HS-27A (cell line): ENCODE measurements around the gene MFSD2A.
A peak's percentile ranks its signal among the peaks of the same experiment; 100 is the strongest.
"Not testable (repeated sequence)": the region's sequence is repeated elsewhere in the genome, so short reads cannot be mapped to it uniquely, and the experiment has no call there.

ENCODE experiments used
- DNase-seq: peaks from one replicate; pipeline ENCODE4 v3.0.0-alpha.2; 2012; ENCODE audit warnings: low read depth, missing footprints

The MFSD2A gene

GRCh38 chr1:39954870-39955546, at the start of gene MFSD2A:
MFSD2A (plus strand) TSS chr1:39955145; CDS start chr1:39955293, 148 bp downstream.
- peak; percentile 73 for DNase-seq

- DNase-seq, result no peak
These were observed 49.8 kb upstream of the MFSD2A start for GRCh38 chr1:39905172-39905571.

DNA sequence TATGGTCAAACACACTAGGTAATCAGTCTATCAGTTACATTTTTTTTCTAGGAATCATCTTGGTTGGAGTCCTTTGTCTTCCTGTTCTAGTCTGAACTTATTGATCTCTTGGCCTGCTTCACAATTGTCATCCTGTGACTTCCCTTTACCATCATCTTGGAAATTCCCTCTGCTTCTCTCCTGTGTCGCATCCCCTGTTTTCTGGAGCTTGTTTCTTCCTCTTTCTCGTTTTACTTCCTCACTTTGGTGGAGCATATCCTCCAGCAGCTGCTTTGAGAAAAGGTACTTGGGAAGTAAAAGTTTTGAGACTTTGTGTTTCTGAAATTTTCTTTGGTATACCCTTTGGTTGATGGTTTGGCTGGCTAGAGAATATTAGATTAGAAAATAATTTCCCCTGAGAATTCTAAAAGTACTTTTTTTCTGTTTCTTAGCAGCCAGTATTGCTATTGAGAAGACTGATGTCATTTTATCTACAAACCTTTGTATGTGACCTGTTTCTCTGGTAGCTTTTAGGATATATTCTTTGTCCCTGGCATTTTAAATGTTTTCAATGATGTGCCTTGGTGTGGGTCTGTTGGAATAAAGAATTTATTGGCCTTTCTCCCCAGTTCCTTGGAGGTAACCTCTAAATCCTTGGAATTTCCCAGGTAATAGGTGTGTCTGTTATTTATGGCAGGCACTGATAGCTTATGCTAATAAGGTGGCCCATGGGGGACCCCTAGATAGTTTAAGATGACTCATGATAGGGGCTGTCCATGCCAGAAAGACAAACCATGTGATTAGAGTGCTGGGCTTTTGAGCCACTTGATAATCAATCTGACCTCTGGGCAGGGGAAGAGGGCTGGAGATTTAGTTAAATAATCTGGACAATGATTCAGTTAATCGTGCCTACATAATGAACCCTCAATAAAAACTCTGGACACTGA, 47.2 kb upstream of the MFSD2A start:
- DNase-seq, result no peak

DNA sequence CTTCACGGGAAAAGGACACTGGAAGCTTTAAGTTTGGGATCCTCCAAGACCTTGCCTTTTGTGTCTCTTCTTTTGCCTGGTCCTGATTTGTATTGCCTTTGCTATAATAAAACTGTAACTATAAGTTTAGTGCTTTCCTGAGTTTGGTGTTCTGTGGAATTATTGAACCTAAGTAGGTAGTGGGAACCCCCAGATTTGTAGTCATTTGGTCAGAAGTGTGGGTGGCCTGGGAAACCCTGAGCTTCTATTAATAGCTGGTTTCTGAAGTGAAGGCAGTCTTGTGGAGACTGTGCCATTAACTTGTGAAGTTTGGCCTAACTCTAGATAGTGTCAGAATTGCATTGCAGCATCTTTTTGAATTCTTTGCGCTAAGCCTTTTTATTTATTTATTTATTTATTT, 46.4 kb upstream of the MFSD2A start:
- no peak for DNase-seq

DNA sequence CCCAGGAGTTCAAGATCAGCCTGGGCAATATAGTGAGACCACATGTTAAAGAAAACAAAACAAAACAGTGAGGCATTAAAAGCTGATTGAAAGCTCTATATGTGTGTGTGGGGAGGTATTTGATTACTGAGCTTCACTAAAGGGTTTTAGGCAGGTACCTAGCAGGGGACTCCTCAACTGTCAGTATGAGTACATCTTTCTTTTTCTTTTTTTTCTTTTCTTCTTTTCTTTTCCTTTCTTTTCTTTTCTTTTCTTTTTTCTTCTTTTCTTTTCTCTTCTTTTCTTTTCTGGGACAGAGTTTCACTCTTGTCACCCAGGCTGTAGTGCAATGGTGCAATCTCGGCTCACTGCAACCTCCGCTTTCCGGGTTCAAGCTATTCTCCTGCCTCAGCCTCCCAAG, 44.7 kb upstream of the MFSD2A start:
- DNase-seq, result no peak

GRCh38 chr1:39913136-39913535, 41.8 kb upstream of the MFSD2A start:
- not testable (repeated sequence) for DNase-seq

- no peak for DNase-seq
These were observed 39.3 kb upstream of the MFSD2A start for GRCh38 chr1:39915499-39916129.

GRCh38 chr1:39917825-39918224, 37.1 kb upstream of the MFSD2A start:
- DNase-seq, result no peak

- DNase-seq, result no peak
These were observed 35.4 kb upstream of the MFSD2A start for GRCh38 chr1:39919545-39919944.

DNA sequence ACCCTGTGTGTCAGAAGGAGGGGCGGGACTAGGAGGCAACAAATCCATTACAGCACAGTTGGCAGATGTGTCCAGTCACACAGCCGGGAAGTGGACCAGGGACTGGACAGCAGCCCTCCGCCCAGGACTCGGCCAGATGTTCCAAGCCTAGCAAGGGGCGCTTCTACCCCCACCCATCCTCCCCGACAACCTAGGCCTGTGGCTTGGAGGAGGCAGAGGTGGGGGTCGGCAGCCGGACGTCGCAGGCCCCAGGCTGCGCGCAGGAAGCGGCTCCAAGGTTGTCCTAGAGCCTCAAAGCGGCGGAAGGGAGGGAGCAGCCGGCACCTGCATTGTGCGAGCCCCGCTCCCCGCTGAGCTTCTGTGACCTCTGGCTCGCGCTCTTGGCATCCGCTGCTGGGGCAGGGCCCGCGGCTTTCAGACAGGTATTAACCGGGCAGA, 32.7 kb upstream of the MFSD2A start:
- no peak for DNase-seq

DNA sequence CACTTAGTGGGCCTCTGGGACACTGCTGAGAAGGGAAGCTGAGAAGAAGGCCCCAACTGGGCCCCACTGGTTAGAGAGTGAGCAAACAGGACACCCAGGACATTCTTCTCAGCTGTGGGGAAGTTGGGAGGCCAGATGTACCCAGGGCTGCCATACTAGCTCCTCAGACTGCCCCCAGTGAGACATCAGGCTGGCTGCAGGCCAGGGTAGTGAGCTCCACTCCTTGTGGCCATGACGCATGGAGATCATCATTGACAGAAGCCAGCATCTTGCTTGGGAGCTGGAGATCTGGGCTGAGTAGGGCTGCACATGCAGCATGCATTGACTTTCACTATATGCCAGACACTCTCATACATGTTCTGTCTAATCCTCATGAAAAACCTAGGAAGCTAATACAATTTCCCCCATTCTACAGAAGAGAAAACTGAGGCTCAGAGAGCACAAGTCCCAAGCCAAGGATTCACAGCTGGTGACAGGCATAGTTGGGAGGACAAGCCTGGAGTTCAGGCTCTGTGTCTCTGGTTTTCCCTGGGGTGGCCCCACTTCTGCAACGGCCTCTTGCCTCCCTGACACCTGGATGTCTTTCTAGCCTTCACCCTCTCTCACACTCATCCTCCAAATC, 29.1 kb upstream of the MFSD2A start:
- no peak for DNase-seq

- DNase-seq, result no peak
These were observed 28.6 kb upstream of the MFSD2A start for GRCh38 chr1:39926343-39926793.

DNA sequence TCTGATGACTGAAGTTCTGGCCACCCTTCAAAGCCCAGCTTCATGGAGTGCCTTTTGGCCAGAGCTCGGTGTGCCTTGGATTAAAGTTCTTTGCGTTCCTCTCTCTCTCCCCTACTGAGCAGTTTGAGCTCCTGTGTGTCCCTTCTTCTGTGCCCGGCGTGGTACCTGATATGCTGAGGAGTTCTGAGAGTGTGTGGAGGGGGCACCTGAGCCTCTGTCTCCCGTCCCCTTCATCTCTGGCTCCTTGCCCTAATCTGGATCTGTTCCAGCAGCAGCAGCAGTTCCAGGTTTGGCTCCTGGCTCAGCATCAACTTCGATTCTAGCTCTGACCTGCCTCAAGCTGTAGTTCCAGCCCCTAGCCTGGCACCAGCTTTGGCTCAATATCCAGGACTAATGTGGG, 28.1 kb upstream of the MFSD2A start:
- no peak for DNase-seq

- DNase-seq, result no peak
These were observed 27.4 kb upstream of the MFSD2A start for GRCh38 chr1:39927538-39927937.

DNA sequence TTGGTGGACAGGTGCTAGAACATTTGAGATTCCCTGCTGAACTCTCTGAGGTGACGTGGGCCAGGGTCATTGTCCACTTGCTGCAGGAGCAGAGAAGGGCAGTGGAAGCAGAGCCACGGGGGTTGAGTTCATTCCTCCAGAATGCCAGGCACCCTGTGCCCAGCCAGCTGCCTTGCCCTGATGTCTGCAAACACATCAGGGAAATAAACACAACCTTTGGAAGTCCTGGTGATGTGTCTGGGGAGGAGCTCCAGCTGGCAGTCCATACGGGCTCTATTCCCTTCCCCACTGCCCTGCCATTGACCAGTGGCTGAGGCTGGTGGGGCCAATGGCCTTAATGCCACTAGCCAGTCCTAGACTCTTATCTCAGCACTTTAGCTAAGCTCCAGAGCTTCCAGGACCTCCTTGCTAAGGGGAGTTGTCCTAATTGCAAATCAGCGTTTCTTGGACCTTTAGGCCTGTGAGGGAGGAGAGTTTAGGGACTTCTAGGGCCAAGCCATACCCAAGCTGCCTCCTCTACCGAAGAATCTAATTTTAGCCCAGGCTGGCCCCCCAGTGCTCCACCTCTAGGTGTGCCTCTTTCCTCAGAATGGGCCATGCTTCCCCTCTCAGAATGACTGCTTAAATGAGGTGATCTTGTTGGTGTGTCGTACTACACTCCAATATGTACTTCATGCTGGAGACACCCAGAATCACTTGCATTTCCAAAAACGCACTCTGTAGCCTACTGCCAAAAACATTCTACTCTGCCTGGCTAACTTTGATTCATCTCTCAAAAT, 25.9 kb upstream of the MFSD2A start:
- DNase-seq, result no peak

DNA sequence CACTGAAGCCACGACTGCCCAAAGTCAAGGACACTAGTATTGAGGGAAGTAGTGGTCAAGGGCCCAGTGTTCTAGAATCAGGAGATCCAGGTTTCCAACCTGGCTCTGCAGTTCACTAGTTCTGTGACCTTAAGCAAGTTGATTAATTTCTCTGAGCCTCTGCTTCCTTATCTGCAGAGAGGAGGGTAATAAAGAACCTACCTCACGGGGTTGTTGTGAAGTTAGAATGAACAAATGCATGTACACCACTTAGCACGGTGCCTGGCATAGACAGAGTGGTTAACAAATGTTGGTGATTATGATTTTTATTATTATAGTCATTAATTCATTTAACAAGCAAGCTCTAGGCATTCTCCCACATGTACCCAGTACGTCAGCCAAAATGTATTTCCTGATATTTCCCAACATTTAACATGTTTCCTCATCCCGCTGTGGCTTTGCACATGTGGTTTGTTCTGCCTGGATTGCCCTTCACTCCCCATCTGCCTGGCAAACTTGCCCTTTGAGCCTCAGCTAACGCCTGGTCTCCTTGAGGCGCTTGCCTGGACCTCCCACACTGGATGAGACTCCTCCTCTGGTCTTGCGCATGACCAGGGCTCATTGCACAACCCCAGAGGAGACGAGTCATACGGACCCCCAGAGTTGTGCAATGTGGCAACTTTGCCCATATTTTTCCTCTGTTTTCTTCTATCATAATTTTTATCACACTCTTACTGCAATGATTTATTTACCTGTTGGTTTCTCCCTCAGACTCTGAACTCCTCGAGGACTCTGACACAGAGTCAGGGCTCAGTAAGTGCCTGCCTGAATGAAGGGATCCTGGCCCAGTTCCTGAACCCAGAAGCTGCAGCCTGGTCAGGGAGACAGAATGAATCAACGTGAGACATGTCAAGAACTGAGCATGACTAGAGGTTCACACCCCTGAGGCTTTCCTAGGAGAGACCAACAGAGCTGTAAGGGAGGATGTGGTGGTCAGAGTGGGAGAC, 20.7 kb upstream of the MFSD2A start:
- no peak for DNase-seq

DNA sequence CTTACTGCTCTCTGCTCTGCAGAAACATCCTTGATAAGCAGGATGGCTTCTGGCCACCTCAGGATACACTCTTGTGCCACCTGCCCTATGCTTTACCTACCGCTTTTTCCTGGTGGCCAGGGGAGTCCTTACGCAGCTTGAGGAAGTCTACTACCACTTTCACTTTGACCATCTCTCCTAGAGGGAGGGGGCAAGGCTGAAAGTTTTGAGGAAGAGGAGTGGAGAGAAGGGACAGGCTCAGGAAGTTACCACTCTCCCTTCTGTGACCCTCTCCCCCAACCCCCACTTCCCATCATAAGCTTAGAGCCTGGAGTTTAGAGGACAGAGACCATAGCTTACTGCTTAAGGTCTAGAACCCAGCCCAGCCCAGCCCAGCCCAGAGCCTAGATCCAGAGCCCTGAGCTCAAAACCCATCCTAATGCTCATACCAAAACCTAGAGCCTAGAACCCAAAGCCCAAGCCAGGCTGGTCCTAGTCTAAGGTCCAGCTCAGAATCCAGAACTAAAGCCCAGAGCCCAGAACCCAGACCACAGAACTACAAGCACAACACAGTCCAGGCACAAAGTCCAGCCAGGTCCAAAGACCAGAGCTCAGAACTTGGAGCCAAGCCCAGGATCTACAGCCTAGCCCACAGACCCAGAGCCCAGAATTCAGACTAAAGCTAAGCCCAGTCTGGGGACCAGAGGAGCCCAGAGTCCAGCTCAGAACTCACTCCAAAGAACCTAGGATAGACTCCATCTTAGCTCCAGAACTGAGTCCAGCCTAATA, 18.0 kb upstream of the MFSD2A start:
- no peak for DNase-seq

- no peak for DNase-seq
These were observed 16.1 kb upstream of the MFSD2A start for GRCh38 chr1:39938856-39939255.

GRCh38 chr1:39940253-39940652, 14.7 kb upstream of the MFSD2A start:
- no peak for DNase-seq
